Activated B cell treated with CpG ODN at 0.5 μM for 24 hours (primary cell): ENCODE measurements around the gene CNTD1. TPM values are rescaled to one million over a fixed set of nuclear protein-coding genes. Genes with fewer than 3 reads are reported as not detected.
A peak's percentile ranks its signal among the peaks of the same experiment; 100 is the strongest.

Experiments
- ATAC-seq: fragments of 200-7000 bp; cut with Tn5 transposase; one replicate; pipeline ENCODE4 v1.10.0; 2021; ENCODE audit warnings: low read depth, mild to moderate bottlenecking, moderate library complexity
- CTCF ChIA-PET: fragments of 350-600 bp; sonication (Branson Sonifier 250); formaldehyde crosslinking; loops from one replicate; lab custom pipeline; 2021; ENCODE audit warnings: antibody characterized with exemption; lab: Charles Lee
- POLR2A ChIA-PET: fragments of 350-600 bp; sonication (Branson Sonifier 250); formaldehyde crosslinking; loops from one replicate; lab custom pipeline; 2021; ENCODE audit warnings: antibody characterized with exemption; lab: Charles Lee
- DNase-seq: peaks from one replicate; pipeline ENCODE4 v3.0.0; 2022
- H3K27ac Mint-ChIP-seq: one replicate; pipeline ENCODE4 v1.8.0; 2020; ENCODE audit warnings: mixed read lengths
- H3K27me3 Mint-ChIP-seq: one replicate; pipeline ENCODE4 v1.8.0; 2021; ENCODE audit warnings: mixed read lengths
- H3K36me3 Mint-ChIP-seq: one replicate; pipeline ENCODE4 v1.8.0; 2021; ENCODE audit warnings: low read depth, mixed read lengths
- H3K4me1 Mint-ChIP-seq: one replicate; pipeline ENCODE4 v1.8.0; 2021; ENCODE audit warnings: mixed read lengths
- H3K4me3 Mint-ChIP-seq: one replicate; pipeline ENCODE4 v1.8.0; 2020; ENCODE audit warnings: mild to moderate bottlenecking, mixed read lengths
- H3K9me3 Mint-ChIP-seq: one replicate; pipeline ENCODE4 v1.8.0; 2020; ENCODE audit warnings: mixed read lengths
- intact Hi-C: fragments of 100-400 bp; cut with micrococcal nuclease; formaldehyde crosslinking; loops from one replicate; pipeline ENCODE4 v1.15.1; 2024
- total RNA-seq: library from RNA; stranded (reverse); gene quantifications from 2 replicates; pipeline ENCODE4 v1.2.3, GENCODE V29; 2022
- TF ChIP-seq, protein P1 (sequence below): fragments of 200-600 bp; IDR thresholded peaks from one replicate; pipeline ENCODE4 v1.8.0; 2022; ENCODE audit warnings: antibody characterized with exemption, mild to moderate bottlenecking

Gene CNTD1
- total RNA-seq, 1 donor from 2014 or later = not detected

DNA sequence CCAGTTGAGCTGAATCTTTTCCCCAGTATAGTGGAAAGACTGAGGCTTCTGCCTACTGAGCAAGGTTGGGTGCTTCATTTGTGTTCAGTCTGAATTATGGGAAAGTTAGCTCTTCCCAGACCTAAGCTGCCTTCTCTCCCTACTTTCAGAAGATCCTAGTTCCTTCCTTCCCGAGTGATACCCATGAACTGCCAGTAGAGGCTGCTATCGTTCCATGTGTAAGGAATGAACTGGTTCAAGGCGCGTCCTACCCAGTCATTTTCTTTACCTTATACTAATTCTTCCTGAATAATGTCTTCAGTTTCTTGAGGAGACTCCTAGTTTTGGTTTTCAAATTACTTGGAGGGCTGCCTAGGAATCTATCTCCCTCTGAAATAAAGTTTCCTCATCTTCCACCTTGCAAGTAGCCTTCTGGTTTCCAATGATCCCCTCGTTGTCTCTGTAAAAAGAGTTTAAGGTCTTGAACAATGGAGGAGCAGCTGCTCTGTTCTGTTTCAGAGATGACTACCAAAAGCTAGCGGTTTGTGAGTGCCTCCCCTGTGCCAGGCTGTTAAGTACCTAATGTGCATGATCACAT lies 44.8 kb downstream of the CNTD1 start:
- TF ChIP-seq, protein P1, sequence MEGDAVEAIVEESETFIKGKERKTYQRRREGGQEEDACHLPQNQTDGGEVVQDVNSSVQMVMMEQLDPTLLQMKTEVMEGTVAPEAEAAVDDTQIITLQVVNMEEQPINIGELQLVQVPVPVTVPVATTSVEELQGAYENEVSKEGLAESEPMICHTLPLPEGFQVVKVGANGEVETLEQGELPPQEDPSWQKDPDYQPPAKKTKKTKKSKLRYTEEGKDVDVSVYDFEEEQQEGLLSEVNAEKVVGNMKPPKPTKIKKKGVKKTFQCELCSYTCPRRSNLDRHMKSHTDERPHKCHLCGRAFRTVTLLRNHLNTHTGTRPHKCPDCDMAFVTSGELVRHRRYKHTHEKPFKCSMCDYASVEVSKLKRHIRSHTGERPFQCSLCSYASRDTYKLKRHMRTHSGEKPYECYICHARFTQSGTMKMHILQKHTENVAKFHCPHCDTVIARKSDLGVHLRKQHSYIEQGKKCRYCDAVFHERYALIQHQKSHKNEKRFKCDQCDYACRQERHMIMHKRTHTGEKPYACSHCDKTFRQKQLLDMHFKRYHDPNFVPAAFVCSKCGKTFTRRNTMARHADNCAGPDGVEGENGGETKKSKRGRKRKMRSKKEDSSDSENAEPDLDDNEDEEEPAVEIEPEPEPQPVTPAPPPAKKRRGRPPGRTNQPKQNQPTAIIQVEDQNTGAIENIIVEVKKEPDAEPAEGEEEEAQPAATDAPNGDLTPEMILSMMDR = no peak
- peaks cover 17% of the 10 kb centered on the region for H3K4me1 Mint-ChIP-seq
- no peaks in the 10 kb centered on the region for H3K9me3 Mint-ChIP-seq
- H3K4me3 Mint-ChIP-seq = no peak overlapping the region
- intact Hi-C loops = loop anchor here (1.0 to 5.0 kb wide), 4 partner anchors 85 to 494 kb away; partner anchors contain the start of gene RPL27
- H3K27me3 Mint-ChIP-seq = no peaks in the 10 kb centered on the region
- peaks cover 71% of the 10 kb centered on the region for H3K36me3 Mint-ChIP-seq
- DNase-seq (no peak), ATAC-seq (peak; percentile 45)
- ChIA-PET POLR2A (interaction anchor here (0.6 to 1.9 kb wide), 5 partner anchors 10 to 472 kb away, joined by 3 to 8 read pairs (median 6); partner anchors contain the start of genes PSME3, RPL27 and TMEM106A), CTCF (interaction anchor here (1.1 to 2.5 kb wide), 4 partner anchors 11 to 371 kb away, joined by 3 to 19 read pairs (median 6); partner anchors contain the start of gene RPL27)
- H3K27ac Mint-ChIP-seq = no peak overlapping the region

DNA sequence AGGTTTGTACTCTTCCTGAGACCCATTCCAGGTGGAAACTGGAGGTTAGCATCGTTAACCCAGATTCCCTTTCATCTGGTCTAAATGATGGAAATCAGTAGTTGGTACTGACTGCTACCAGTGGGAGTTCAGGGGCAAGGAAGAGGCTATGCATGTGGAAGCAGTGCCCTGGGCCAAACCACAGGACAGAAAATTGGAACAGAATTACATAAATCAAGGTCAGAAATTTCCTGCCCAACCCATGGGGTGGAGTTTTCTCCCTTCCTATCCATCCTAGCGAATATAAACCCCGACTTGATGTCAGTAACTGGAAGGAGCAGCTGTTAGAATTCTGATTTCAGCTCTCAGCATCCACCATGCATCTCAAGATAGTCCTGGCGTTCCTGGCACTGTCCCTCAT lies 45.6 kb downstream of the CNTD1 start, which contains the start of gene AOC2:
Gene AOC2, plus strand, starts transcription at position 310 of the 400 bp plus-strand sequence. Its CDS starts 47 bp downstream, at position 357.
- ChIA-PET POLR2A (interaction anchor here (1.3 to 2.1 kb wide), 3 partner anchors 154 to 471 kb away, joined by 3 to 8 read pairs (median 5); partner anchors contain the start of genes RPL27 and TMEM106A), CTCF (interaction anchor here (1.5 to 2.5 kb wide), 3 partner anchors 85 to 328 kb away, joined by 3 to 19 read pairs (median 7); partner anchors contain the start of gene RPL27)
- no peak for ATAC-seq
- no peak for DNase-seq
- H3K4me3 Mint-ChIP-seq = no peak within 1 kb of the TSS
- intact Hi-C loops = loop anchor here (5.0 kb wide), 1 partner anchor 493 kb away; no protein-coding TSS in a partner anchor
- H3K9me3 Mint-ChIP-seq = no peaks in the 10 kb centered on the region
- TF ChIP-seq, protein P1 = no peak
- H3K27ac Mint-ChIP-seq = no peak within 1 kb of the TSS
- peaks cover 17% of the 10 kb centered on the region for H3K4me1 Mint-ChIP-seq
- peaks cover 63% of the 10 kb centered on the region for H3K36me3 Mint-ChIP-seq
- no peaks in the 10 kb centered on the region for H3K27me3 Mint-ChIP-seq

DNA sequence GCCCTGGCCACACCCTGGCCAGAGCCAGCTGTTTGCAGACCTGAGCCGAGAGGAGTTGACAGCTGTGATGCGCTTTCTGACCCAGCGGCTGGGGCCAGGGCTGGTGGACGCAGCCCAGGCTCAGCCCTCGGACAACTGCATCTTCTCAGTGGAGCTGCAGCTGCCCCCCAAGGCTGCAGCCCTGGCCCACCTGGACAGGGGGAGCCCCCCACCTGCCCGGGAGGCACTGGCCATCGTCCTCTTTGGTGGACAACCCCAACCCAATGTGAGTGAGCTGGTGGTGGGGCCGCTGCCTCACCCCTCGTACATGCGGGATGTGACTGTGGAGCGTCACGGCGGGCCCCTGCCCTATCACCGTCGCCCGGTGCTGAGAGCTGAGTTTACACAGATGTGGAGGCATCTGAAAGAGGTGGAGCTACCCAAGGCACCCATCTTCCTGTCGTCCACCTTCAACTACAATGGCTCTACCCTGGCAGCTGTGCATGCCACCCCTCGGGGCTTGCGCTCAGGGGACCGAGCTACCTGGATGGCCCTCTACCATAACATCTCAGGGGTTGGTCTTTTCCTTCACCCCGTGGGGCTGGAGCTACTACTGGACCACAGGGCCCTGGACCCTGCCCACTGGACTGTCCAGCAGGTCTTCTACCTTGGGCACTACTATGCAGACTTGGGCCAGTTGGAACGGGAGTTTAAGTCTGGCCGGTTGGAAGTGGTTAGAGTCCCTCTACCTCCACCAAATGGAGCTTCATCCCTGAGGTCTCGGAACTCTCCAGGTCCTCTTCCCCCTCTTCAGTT lies 46.3 kb downstream of the CNTD1 start:
- intact Hi-C loops = loop anchor here (5.0 kb wide), 1 partner anchor 492 kb away; no protein-coding TSS in a partner anchor
- DNase-seq (no peak), ATAC-seq (no peak)
- no peaks in the 10 kb centered on the region for H3K27me3 Mint-ChIP-seq
- no peak overlapping the region for H3K27ac Mint-ChIP-seq
- POLR2A ChIA-PET = interaction anchor here (0.5 to 2.1 kb wide), 8 partner anchors 11 to 471 kb away, joined by 3 to 8 read pairs (median 3); partner anchors contain the start of genes BECN1, PSMC3IP and RPL27
- peaks cover 57% of the 10 kb centered on the region for H3K36me3 Mint-ChIP-seq
- TF ChIP-seq, protein P1 = no peak
- no peak overlapping the region for H3K4me3 Mint-ChIP-seq
- H3K4me1 Mint-ChIP-seq = peaks cover 17% of the 10 kb centered on the region
- no peaks in the 10 kb centered on the region for H3K9me3 Mint-ChIP-seq
- CTCF ChIA-PET = interaction anchor here (1.5 kb wide), 1 partner anchor 327 kb away, joined by 3 read pairs; no protein-coding TSS in a partner anchor

DNA sequence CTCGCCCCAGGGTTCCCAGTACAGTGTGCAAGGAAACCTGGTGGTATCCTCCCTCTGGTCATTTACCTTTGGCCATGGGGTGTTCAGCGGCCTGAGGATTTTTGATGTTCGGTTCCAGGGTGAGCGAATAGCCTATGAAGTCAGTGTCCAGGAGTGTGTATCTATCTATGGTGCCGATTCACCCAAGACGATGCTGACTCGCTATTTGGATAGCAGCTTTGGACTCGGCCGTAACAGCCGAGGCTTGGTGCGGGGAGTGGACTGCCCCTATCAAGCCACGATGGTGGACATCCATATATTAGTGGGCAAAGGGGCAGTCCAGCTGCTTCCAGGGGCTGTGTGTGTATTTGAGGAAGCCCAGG lies 46.9 kb downstream of the CNTD1 start:
- Mint-ChIP-seq H3K4me3 (no peak overlapping the region), H3K4me1 (peaks cover 17% of the 10 kb centered on the region), H3K27ac (no peak overlapping the region), H3K9me3 (no peaks in the 10 kb centered on the region), H3K27me3 (no peaks in the 10 kb centered on the region), H3K36me3 (peaks cover 54% of the 10 kb centered on the region)
- no peak for ATAC-seq
- POLR2A ChIA-PET = interaction anchor here (0.5 to 2.1 kb wide), 9 partner anchors 12 to 1658 kb away, joined by 3 to 8 read pairs (median 3); partner anchors contain the start of genes BECN1, GPATCH8, PSMC3IP and RPL27
- intact Hi-C loops = no loop called here
- CTCF ChIA-PET = interaction anchor here (1.5 kb wide), 1 partner anchor 326 kb away, joined by 3 read pairs; no protein-coding TSS in a partner anchor
- DNase-seq = no peak
- TF ChIP-seq, protein P1 = no peak
